Activated CD4-positive, CD25-positive, alpha-beta regulatory T cell treated with anti-CD3 and anti-CD28 coated beads, Interleukin-2, amount 50 U/mL, for 72 hours (primary cell): ENCODE measurements around the gene MTA1.

Experiments used
- DNase-seq: peaks from one replicate; pipeline ENCODE4 v3.0.0; 2021

Gene MTA1

DNA sequence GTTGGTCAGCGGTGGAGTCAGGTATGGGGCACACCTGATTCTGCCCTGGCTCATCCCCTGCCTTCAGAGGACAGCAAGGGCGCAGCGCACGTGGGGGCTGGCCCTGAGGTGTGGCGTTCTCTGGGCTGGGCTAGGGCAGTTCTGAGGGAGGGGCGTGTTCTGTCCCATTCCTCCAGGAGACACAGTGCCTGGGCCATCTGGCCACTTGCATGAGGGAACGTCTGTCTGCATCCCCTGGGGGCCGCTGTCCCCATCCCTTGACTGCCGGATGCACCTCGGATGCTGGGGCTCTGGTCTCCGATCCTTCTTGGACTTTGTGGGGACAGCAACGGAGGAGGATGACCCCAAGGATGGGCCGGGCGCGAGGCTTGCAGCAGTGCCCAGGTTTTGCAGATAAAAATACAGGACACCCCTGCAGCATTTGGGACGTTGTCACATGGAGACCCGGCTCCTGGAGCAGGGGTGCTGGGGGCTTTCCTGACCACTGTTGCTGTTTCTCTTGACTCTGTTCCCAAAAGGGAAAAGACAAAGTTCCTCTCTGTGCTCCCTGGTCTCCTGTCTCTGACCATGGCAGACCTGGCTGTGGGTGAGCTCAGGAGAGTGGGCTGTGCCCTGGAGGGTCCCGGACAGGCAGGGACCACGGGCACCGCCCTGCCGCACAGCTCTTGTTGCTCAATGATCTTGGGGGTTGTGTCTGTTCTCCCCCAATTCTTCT lies 6.9 kb downstream of the MTA1 start:
- no peak for DNase-seq

DNA sequence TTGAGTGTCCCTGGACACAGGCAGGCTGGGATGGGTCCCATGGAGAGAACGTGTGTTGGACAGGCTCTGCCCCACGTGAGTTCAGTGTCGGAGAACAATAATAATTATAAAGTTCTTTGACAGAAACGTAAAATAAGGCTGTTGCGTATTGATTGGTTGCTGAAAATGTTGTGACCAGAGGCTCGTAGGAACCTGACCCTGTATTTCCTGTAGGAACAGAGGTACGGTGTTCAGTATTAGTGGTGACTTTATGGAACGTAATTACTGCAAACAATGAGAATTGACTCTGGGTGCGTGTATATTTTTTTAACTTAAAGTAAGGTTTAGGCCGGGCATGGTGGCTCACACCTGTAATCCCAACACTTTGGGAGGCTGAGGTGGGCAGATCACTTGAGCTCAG lies 7.8 kb downstream of the MTA1 start:
- DNase-seq: no peak

DNA sequence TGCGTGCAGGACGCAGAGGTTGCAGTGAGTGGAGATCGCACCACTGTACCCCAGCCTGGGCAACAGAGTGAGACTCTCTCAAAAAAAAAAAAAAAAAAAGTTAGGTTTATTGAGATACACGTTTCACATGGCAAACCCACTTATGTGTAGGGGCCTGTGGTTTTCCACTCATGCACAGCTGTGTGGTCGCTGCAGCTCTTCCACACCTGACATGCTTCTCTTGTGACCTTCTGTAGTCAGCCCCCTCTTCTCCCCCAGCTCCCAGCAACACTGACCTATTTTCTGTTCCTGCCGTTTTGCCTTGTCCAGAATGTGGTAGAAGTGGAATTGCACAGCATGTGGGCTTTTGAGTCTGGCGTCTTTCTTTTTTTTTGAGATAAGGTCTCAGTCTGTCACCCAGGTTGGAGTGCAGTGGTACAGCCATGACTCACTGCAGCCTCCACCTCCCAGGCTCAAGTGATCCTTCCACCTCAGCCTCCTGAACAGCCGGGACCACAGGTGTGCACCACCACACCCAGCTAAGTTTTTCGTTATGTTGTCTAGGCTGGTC lies 8.4 kb downstream of the MTA1 start:
- DNase-seq: no peak

DNA sequence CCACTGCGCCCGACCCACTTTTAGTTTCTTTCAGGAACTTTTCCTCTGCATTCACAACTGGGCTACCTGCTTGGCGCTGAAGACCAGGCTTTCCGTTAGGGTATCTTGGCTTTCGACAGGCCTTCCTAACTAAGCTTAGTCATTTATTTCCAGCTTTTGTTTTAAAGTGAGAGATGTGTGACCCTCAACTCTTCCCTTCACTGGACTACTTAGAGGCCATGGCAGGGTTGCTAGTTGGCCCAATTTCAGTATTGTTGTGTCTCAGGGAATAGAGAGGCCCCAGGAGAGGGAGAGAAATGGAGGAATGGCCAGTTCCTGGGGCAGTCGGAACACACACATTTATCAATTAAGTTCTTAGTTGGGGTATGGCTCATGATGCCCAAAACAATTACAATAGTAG lies 10.4 kb downstream of the MTA1 start:
- no peak for DNase-seq

DNA sequence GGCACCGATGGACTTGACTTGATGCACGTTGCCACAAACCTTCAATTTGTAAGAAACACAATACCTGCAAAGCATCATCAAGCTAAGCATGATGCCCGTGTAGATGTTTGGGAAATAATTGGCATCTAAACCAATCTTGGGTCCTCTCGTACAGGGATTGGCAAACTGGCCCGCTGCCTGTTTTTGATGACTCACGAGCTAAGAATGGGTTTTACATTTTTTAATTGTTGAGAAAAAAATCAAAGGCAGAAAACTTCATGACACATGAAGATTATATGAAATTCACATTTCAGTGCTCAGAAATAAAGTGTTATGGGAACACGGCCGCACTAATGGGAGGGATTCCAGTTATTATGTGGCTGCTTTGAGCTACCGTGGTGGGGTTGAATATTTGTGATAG lies 10.9 kb downstream of the MTA1 start:
- DNase-seq: no peak

DNA sequence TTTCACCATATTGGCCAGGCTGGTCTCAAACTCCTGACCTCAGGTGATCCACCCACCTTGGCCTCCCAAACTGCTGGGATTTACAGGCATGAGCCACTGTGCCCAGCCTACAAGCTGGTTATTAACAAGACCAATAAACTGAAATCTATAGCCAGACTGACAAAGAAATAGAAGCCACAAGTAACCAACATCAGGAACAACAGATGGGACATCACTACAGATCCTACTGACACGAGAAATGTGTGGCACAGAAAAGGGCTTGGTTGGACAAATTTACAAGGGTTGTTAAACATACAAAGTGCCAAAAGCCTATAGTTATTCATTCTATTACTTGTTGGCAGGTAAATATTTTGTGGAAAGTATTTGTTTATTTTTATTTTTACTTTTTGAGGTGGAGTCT lies 11.6 kb downstream of the MTA1 start:
- no peak for DNase-seq

DNA sequence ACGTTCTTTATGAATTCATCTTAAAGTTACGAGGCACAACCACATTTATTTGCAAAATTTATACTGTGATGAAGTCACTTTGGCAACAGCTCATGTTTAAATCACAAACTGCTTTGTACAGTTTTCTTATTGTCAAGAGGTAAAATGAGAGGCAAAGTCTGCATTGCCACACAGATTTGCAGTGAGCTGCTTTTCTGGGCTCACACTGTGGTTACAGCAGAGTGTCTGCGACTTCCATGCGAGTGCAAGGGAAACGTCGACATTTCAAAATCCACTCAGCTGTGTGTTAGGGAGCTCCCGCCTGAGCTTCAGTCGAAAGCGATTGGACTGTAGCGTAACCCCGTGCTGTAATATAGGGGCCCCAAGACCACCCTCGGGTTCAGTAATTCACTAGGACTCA lies 13.0 kb downstream of the MTA1 start:
- no peak for DNase-seq

DNA sequence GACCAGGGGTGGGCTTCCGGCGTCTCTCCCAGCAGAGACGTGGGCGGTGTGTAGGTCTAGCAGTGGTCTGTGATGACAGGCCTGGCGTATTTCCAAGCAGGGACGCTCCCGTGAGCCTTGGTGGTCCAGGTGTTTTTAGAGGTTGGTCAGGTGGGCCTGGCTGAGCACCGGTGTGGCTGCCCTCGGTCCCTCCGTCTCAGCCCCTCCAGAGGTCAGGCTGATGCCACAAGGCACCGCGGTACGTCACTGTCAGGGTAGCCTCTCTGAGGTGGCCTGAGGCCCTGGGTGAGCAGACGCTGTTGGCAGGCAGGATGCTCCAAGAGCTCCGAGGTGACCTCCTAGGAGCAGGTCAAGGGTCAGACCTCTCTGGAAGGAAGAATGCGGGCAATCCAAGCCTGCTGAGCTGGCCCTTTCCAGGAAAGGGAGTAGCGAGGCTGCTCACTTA lies 13.6 kb downstream of the MTA1 start:
- no peak for DNase-seq

DNA sequence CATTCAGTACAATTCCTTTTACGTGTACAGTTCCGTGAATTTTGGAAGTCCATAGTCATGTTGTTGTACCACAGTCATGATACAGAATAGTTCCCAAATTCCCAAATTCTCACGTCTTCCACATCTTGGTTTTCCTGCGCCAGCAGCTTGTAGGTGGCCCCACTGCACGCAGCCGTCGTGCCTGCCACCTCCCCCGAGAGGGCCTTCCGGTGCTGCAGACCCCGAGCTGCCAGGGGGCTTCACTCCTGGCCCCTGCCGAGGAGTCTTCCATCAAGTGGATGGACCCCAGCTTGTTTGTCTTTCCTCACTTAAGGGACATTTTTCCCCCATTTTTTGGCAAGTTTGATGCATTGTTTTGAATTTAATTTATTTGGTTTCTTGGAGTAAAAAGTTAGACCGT lies 16.8 kb downstream of the MTA1 start:
- no peak for DNase-seq

DNA sequence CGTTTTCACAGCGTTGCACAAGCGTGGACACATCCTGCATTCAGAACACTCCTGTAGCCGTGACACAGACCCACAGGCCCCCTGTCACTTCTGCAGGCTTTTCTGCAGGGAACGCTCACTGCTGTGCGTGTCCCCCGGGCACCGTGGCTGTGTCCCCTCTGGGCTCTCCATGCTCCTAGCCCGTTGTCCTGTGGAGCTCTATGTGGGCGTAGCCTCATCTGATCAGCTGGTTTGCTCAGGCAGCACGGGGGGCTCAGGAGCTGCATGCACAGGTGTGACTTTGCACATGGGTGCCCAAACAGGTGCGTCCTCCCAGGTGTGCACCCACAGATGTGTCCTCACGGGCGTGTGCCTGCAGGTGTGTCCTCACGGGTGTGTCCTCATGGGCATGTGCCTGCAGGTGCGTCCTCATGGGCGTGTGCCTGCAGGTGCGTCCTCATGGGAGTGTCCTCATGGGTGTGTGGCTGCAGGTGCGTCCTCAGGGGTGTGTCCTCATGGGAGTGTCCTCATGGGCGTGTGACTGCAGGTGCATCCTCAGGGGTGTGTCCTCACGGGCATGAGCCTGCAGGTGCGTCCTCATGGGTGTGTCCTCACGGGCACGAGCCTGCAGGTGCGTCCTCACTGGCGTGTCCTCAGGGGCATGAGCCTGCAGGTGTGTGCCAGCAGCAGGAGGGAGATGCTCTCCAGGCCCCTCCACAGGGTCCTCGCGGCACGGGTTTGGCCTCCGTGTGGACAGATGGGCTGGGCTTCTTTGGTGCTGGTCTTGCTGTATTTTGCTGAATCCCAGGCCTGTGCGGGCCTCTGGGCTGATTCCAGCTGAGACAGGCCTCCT lies 17.5 kb downstream of the MTA1 start:
- DNase-seq: no peak

DNA sequence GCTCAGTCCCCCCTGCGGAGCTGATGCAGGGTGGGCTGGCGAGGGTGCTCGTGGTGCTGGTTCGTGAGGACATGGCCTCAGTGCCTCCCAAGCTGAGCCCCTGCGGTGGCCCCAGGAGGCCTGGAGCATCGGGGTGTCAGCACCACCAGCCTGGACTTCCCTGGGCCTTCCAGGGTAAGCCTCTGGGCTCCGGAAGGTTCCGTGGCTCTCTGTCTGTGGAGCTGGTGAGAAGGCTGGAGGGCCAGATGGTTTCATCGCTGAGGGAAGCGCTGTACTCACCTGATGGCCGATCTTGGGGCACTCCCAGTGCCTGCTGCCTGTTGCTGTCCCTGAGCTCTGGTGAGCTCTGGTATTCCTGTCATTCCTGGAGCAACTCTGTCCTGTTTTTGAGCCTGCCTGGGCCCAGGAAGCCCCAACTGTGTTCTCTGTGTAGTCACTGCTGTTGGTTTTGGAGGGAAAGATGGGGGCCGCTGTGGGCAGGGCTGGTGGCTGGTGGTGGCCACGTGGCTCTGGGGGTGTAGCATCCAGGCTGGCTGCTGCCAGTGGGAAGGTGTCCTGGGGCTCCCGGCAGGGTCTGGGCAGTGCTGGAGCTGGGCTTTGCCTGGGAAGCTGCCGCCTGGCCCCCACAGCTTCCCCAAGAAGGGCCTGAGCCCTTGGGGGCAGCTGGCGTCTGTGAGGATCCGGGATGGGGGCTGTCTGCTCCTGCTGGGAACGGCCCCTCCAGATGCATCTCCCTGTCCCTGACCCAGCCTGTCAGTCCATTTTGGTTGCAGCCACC lies 18.3 kb downstream of the MTA1 start:
- DNase-seq: no peak

DNA sequence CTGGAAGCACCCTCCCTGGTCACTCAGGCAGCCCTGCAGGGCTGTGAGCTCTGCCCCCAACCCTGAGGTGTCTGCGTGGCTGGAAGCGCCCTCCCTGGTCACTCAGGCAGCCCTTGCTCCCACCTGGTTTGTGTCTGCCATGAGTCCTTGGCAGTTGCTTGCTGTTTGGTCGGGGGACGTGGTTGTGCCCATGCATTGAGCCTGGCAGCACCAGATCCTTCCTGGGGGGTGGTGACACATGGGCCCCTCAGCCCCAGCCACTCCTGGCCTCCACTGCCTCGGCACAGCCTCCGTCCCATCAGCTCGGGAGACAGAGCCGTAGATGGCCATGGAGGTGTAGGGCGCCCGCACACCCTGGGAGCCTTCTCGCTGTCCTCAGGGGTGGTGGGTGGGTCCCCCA lies 19.6 kb downstream of the MTA1 start:
- DNase-seq: no peak

DNA sequence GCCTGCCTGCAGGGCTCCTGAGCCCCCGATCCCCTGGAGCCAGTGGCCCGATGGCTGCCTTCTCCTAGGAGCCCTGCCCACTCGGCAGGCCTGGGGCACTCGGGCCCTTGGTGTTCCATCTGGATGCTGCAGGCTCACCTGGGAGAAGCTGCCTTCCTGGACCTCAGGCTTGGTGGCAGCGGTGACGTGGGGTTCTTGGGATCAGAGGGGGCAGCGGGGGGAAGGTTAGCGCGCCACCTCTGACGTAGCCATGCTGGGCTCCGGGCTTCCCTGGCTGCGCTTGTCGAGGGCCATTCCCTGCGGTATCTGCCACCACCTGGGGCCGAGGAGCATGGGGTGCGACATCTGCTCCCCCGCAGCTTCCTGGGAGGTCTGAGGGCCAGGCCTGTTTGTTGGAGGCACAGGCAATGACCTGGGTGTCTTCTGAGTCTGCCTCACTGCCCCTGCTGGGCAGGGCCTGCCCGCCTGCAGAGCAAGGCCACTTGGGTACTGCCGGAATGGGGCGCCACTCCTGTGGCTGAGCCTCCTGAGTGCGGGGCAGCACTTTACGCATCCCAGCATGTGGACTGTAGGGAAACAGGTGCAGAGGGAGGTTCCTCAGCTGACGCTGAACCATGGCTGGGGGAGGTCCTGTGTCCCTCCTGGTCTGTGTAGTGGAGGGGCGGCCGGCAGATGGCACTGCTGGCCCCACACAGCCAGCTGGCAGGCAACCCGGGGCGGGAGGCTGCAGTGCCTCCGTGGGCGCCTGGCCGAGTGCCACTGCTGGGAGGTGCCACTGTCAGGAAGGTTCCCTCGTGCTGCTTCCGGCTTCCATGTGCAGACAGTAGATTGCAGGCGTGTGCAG lies 20.3 kb downstream of the MTA1 start:
- DNase-seq: no peak

DNA sequence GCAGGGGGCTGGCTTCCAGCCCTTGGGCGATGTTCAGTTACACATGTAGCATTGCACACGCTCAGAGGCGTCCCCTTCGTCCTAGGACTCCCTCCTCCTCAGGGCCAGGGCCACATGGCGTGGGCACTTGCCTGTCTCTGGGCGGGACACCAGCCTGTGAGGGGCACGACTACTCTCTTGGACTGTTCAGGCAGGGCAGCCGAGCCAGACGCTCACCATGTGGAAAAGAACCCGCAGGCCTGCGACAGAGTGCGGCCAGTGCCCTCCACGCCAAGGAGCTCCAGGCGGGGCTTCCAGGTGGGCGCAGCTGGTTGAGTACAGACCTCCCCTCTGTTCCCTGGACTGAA lies 20.9 kb downstream of the MTA1 start:
- no peak for DNase-seq

DNA sequence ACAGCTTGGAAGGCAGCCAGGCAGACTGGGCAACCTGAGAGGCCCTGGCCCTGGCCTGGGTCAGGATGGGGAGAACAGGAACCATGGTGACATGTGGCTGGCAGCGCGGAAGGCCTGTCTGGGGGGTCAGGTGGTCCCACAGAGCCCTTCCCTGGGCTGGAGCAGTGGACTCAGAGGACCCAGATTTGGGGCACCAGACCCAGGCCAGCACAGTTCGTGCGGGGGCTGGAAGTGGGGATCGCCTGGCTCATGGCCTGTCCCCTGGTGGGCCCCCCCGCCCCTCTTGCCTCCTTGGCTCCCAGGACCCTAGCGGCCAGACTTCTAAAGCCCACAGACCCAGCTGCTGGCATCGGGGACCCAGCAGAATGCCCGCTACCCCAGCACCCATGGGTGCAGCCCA lies 21.4 kb downstream of the MTA1 start:
- DNase-seq: no peak

DNA sequence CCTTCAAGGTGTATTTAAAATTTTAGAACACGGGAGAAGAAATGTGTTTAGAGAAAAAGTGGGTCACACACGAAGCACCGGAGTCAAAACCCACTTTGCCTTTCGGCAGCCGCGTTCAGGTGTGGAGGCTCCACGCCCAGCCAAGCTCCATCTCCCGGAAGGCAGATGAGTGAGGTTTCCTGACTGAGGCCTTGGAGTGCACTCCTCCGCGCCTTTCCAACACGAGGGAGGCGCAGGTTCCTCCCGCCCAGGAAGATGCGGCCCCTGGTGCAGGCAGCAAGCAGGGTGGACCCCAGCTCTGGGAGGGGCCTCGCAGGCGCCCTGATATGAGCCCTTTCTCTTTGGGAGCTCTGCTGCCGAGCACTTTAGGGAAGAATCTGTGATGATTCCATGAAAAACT lies 22.5 kb downstream of the MTA1 start:
- no peak for DNase-seq

DNA sequence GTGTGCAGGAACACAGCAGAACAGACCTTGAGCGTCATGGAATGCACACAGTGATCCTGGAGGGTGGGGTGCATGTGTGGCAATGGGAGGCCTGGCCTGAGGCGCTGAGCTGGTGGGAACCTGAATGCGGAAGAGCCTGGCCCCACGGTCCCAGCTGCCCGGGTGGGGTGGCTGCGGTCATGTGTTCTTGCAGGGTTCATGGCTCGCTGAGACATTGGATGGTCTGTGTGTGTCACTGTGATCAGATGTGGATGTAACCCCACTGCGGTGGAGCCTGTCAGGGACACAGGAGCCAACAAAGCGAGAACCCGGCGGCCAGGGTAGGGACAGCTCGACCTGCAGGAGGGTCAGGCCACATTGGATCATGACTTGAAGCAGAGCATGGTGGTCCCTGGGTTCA lies 23.2 kb downstream of the MTA1 start:
- DNase-seq: no peak

DNA sequence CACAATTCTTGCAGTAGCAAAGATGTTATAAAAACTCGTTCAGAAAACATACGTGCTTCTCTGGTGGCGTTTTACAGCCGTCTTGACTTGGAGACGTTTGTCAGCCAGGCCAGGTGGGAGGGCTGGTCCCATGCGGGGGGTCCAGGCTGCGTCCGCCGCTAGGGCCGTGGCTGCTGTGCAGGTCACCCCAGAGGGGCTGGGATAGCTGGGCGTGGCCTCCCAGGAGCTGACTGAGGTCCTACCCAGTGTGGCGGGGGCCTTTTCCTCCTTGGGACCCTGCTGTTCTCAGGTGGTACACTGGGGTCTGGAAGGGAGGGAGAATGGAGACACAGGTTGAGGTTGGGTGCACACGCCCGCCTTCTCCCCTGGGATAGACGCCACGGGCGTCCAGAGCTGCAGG lies 25.2 kb downstream of the MTA1 start:
- DNase-seq: no peak

DNA sequence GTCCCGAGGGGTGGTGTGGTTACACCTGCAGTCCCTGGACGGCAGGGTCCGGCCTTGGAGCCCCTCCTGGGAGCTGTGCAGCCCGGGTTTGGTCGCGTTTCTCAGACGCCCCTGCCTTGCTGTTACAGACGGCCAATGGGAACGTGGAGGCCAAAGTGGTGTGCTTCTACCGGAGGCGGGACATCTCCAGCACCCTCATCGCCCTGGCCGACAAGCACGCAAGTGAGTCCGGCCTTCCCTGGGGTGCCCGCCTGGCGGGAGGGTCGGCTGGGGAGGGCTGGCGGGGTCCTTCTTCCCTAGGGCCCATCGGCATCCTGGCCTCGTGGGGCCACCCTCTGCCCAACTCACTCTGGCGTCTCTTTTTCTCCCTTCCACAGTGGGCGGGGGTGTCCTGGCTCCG lies 25.7 kb downstream of the MTA1 start:
- no peak for DNase-seq

DNA sequence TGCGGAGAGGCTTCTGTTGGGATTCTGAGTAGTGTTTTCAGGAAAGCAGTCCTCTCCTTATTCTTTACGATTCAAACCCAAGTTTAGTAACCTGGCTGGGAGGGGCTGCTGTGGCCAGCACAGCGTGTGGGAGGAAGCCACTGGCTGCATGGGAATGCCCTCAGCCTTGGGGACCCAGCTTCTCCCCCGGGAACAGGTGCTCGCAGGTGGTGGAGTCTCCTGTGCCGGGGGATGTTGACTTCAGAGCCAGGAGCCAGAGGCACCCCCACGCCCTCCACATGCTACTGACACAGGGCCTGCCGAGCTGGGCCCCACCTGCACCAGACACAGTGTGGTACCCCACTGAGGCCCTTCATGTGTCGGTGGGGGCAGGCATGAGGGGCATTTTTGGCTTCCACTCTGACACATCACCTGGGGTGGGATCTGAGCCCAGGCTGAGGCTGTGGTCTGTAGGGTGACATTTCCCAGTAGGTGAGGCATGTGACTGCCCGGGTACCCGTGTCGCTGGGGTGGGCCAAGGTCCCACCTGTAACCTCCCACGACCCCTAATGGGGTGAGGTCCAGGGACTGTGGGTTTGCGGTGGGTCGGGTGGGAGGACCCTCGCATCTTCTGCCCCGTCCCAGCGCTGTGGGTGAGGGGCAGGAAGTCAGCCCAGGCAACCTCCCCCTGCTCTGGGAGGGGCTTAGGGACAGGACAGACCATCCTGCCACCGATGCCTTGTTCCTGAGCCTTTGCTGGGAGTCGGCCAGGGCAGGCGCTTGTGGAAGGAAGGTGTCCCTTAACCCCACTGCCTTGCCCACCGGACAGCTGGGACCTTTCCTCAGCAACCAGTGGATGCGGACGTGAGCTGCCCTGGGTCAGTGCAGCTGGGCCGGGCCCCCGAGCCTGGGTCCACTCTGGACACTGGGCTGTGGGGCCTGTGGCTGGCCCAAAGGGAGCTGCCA lies 26.5 kb downstream of the MTA1 start:
- DNase-seq: no peak

DNA sequence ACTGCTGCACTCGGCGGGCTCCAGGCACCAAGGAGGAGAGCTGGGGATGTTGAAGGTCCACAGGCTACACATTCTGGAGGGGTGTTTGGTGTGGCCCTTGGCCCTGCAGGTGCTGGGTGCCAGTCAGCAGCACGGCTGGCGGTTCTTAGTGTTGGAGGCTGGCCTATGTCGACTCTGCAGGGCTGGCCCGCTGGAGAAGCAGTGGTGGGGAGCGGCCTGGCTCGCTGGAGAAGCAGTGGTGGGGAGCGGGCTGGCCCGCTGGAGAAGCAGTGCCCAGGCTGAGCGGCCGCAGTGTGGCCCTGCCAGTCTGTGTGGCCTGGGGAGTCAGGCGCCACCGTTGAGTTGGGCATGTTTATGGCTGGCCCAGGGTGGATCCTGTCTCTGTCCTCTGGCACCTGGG lies 27.3 kb downstream of the MTA1 start:
- no peak for DNase-seq
